ENCODE data around the gene GGN.

GRCh38 chr19:38383743-38384142, 4.1 kb downstream of the GGN start:
- TF ChIP-seq CTCF (IDR thresholded peaks at IDR 0.05) (no peak), POLR2A (IDR thresholded peaks at IDR 0.05) (no peak)
